WTC11 (cell line): ENCODE results near the gene CARMIL3. TPM values are rescaled to one million over a fixed set of nuclear protein-coding genes. Genes with fewer than 3 reads are reported as not detected.

Source experiments
- ATAC-seq: fragments of 200-7000 bp; cut with Tn5 transposase; 2 replicates; pipeline ENCODE4 v1.10.0; 2021; ENCODE audit warnings: mild to moderate bottlenecking, moderate library complexity
- CTCF ChIA-PET: fragments of 300-600 bp; sonication (Branson Sonifier 250); formaldehyde crosslinking; loops from one replicate; lab custom pipeline; 2021; ENCODE audit warnings: antibody characterized with exemption; lab: Charles Lee
- POLR2A ChIA-PET: fragments of 350-600 bp; sonication (Branson Sonifier 250); formaldehyde crosslinking; loops from one replicate; lab custom pipeline; 2021; ENCODE audit warnings: antibody characterized with exemption; lab: Charles Lee
- DNase-seq: peaks from one replicate; pipeline ENCODE4 v3.0.0; 2021; ENCODE audit warnings: low spot score
- H3K27ac Mint-ChIP-seq: 2 replicates; pipeline ENCODE4 v1.8.0; 2021; ENCODE audit warnings: mixed read lengths
- H3K27me3 Mint-ChIP-seq: 2 replicates; pipeline ENCODE4 v1.8.0; 2021; ENCODE audit warnings: low read depth, mild to moderate bottlenecking, moderate library complexity, mixed read lengths
- H3K36me3 Mint-ChIP-seq: 2 replicates; pipeline ENCODE4 v1.8.0; 2021; ENCODE audit warnings: mixed read lengths
- H3K4me1 Mint-ChIP-seq: 2 replicates; pipeline ENCODE4 v1.8.0; 2022; ENCODE audit warnings: mixed read lengths
- H3K4me3 Mint-ChIP-seq: 2 replicates; pipeline ENCODE4 v1.8.0; 2021; ENCODE audit warnings: mild to moderate bottlenecking, moderate library complexity, mixed read lengths
- H3K9me3 Mint-ChIP-seq: 2 replicates; pipeline ENCODE4 v1.8.0; 2021; ENCODE audit warnings: mixed read lengths
- AR ChIP-seq: fragments of 250-450 bp; sonication (Bioruptor Pico); IDR thresholded peaks from 2 replicates; pipeline ENCODE4 v1.9.0; 2021; ENCODE audit warnings: mild to moderate bottlenecking
- CREM ChIP-seq: sonication (generic); formaldehyde crosslinking; IDR thresholded peaks from 2 replicates; pipeline ENCODE4 v1.8.1; 2022; ENCODE audit warnings: mild to moderate bottlenecking, missing genetic modification reagents, moderate library complexity
- EMX1 ChIP-seq: fragments of 250-450 bp; sonication (Bioruptor Pico); IDR thresholded peaks from 2 replicates; pipeline ENCODE4 v1.8.0; 2021; ENCODE audit warnings: mild to moderate bottlenecking
- FOXJ3 ChIP-seq: sonication (generic); formaldehyde crosslinking; IDR thresholded peaks from 2 replicates; pipeline ENCODE4 v1.9.0; 2021; ENCODE audit warnings: missing genetic modification reagents, mild to moderate bottlenecking, borderline replicate concordance
- IRF1 ChIP-seq: sonication (generic); formaldehyde crosslinking; IDR thresholded peaks from 2 replicates; pipeline ENCODE4 v1.8.0; 2023; ENCODE audit warnings: missing genetic modification reagents
- MXD4 ChIP-seq: fragments of 250-450 bp; sonication (Bioruptor Pico); IDR thresholded peaks from 2 replicates; pipeline ENCODE4 v1.8.0; 2021; ENCODE audit warnings: mild to moderate bottlenecking, moderate library complexity, borderline replicate concordance
- NFATC4 ChIP-seq: fragments of 250-450 bp; sonication (Bioruptor Pico); IDR thresholded peaks from 2 replicates; pipeline ENCODE4 v1.9.0; 2021; ENCODE audit warnings: mild to moderate bottlenecking
- SMAD3 ChIP-seq: sonication (generic); formaldehyde crosslinking; IDR thresholded peaks from 2 replicates; pipeline ENCODE4 v1.8.0; 2022; ENCODE audit warnings: missing genetic modification reagents, mild to moderate bottlenecking, borderline replicate concordance
- SOX15 ChIP-seq: fragments of 250-450 bp; sonication (Bioruptor Pico); IDR thresholded peaks from 2 replicates; pipeline ENCODE4 v1.9.0; 2021; ENCODE audit warnings: mild to moderate bottlenecking
- TEAD1 ChIP-seq: sonication (generic); formaldehyde crosslinking; IDR thresholded peaks from 2 replicates; pipeline ENCODE4 v1.8.0; 2022; ENCODE audit warnings: mild to moderate bottlenecking, missing genetic modification reagents
- USF1 ChIP-seq: sonication (generic); formaldehyde crosslinking; IDR thresholded peaks from 2 replicates; pipeline ENCODE4 v1.8.0; 2022; ENCODE audit warnings: mild to moderate bottlenecking, missing genetic modification reagents
- USF2 ChIP-seq: sonication (generic); formaldehyde crosslinking; IDR thresholded peaks from 2 replicates; pipeline ENCODE4 v1.8.1; 2023; ENCODE audit warnings: mild to moderate bottlenecking, missing genetic modification reagents, moderate library complexity
- ZNF121 ChIP-seq: sonication (generic); formaldehyde crosslinking; IDR thresholded peaks from 2 replicates; pipeline ENCODE4 v1.8.0; 2023; ENCODE audit warnings: missing genetic modification reagents
- ZNF317 ChIP-seq: sonication (generic); formaldehyde crosslinking; IDR thresholded peaks from 2 replicates; pipeline ENCODE4 v1.8.1; 2023; ENCODE audit warnings: low read depth, mild to moderate bottlenecking, moderate library complexity, missing genetic modification reagents, borderline replicate concordance
- ZNF416 ChIP-seq: fragments of 250-450 bp; sonication (Bioruptor Pico); IDR thresholded peaks from 2 replicates; pipeline ENCODE4 v1.9.0; 2021; ENCODE audit warnings: mild to moderate bottlenecking, inconsistent platforms
- ZNF423 ChIP-seq: fragments of 250-450 bp; sonication (Bioruptor Pico); IDR thresholded peaks from 2 replicates; pipeline ENCODE4 v2.1.2; 2022; ENCODE audit warnings: mild to moderate bottlenecking, moderate library complexity
- ZNF425 ChIP-seq: fragments of 250-450 bp; sonication (Bioruptor Pico); conservative IDR thresholded peaks from 2 replicates; pipeline ENCODE4 v1.9.0; 2021; ENCODE audit warnings: mild to moderate bottlenecking
- ZNF512 ChIP-seq: sonication (generic); formaldehyde crosslinking; IDR thresholded peaks from 2 replicates; pipeline ENCODE4 v1.8.1; 2022; ENCODE audit warnings: missing genetic modification reagents, borderline replicate concordance
- total RNA-seq: library from RNA; stranded (reverse); gene quantifications from 3 replicates; pipeline ENCODE4 v1.2.3, GENCODE V29; 2021

Gene CARMIL3
- total RNA-seq, 1 experiment from 2014 or later = 13.0 TPM

- TF ChIP-seq ZNF512 (CRISPR knock-in tag) (no peak), AR (no peak), ZNF121 (no peak)
Measured at GRCh38 chr14:24093901-24094840, 42.4 kb downstream of the CARMIL3 start, which contains the start of gene PCK2 (continued).

GRCh38 chr14:24094841-24095270 is 43.0 kb downstream of the CARMIL3 start:
- H3K27ac Mint-ChIP-seq = peak overlapping the region; percentile 97
- H3K9me3 Mint-ChIP-seq = no peaks in the 10 kb centered on the region
- ATAC-seq (no peak), DNase-seq (no peak)
- peaks cover 27% of the 10 kb centered on the region for H3K4me1 Mint-ChIP-seq
- ChIA-PET CTCF (interaction anchor here (0.9 to 11.7 kb wide), 12 partner anchors 14 to 613 kb away, joined by 3 to 320 read pairs (median 6); partner anchors contain the start of genes CARMIL3, DCAF11, NRL and PSME1), POLR2A (interaction anchor here (0.6 to 6.5 kb wide), 12 partner anchors 9 to 119 kb away, joined by 3 to 67 read pairs (median 13); partner anchors contain the start of genes CARMIL3, CHMP4A, DCAF11 and EMC9)
- peak overlapping the region; percentile 98 for H3K4me3 Mint-ChIP-seq
- H3K27me3 Mint-ChIP-seq = peaks cover 10% of the 10 kb centered on the region
- TF ChIP-seq CREM (CRISPR knock-in tag) (no peak), ZNF317 (CRISPR knock-in tag) (no peak), SMAD3 (CRISPR knock-in tag) (no peak), EMX1 (CRISPR knock-in tag) (0 out of 2 replicates have a peak, but pooled peaks have one; percentile 9), USF1 (no peak), ZNF423 (CRISPR knock-in tag) (no peak), ZNF416 (no peak)
- peaks cover 16% of the 10 kb centered on the region for H3K36me3 Mint-ChIP-seq

GRCh38 chr14:24095271-24096068 is 43.7 kb downstream of the CARMIL3 start:
- DNase-seq = peak; percentile 71
- ATAC-seq = peak; percentile 12
- peaks cover 22% of the 10 kb centered on the region for H3K36me3 Mint-ChIP-seq
- no peaks in the 10 kb centered on the region for H3K9me3 Mint-ChIP-seq
- H3K27ac Mint-ChIP-seq = peak overlapping the region; percentile 97
- H3K27me3 Mint-ChIP-seq = peaks cover 10% of the 10 kb centered on the region
- H3K4me3 Mint-ChIP-seq = peak overlapping the region; percentile 98
- peaks cover 25% of the 10 kb centered on the region for H3K4me1 Mint-ChIP-seq
- ChIA-PET POLR2A (interaction anchor here (0.7 to 6.5 kb wide), 10 partner anchors 9 to 65 kb away, joined by 3 to 67 read pairs (median 18); partner anchors contain the start of genes CARMIL3, DCAF11, EMC9 and IRF9), CTCF (interaction anchor here (0.7 to 11.7 kb wide), 9 partner anchors 14 to 487 kb away, joined by 3 to 320 read pairs (median 15); partner anchors contain the start of genes CARMIL3, DCAF11, NRL and TINF2)
- TF ChIP-seq USF2 = peak; percentile 93
- no peak for TF ChIP-seq IRF1 (CRISPR knock-in tag)
- TF ChIP-seq ZNF317 (CRISPR knock-in tag) = no peak
- TF ChIP-seq EMX1 (CRISPR knock-in tag) = peak; percentile 83; the same call in 1 of the 2 replicates
- no peak; the same call in 1 of the 2 replicates for TF ChIP-seq NFATC4
- no peak for TF ChIP-seq SOX15
- no peak for TF ChIP-seq ZNF425 (CRISPR knock-in tag)
- TF ChIP-seq MXD4 = no peak
- no peak for TF ChIP-seq FOXJ3 (CRISPR knock-in tag)
- no peak for TF ChIP-seq TEAD1 (CRISPR knock-in tag)
- no peak for TF ChIP-seq ZNF512 (CRISPR knock-in tag)
